T-cell (primary cell): ENCODE measurements around the gene ZNF28. TPM values are rescaled to one million over a fixed set of nuclear protein-coding genes. Genes with fewer than 3 reads are reported as not detected.
"Not testable (repeated sequence)": the region's sequence is repeated elsewhere in the genome, so short reads cannot be mapped to it uniquely, and the experiment has no call there.

ENCODE experiments used
- ATAC-seq, 4 experiments: fragments of 200-7000 bp in 3 of 4; fragments of 150-1000 bp in 1 of 4; cut with Tn5 transposase; replicated peaks in 1 of 4; 1 replicate in 3 of 4; 2 replicates in 1 of 4; pipeline ENCODE4 v1.10.0; 2021; ENCODE audit warnings: moderate library complexity in 3 of 4, mild to moderate bottlenecking in 2 of 4, moderate number of reproducible peaks in 1 of 4
- CTCF ChIA-PET, 2 donors: fragments of 300-600 bp; sonication (Branson Sonifier 250); formaldehyde crosslinking; loops; one replicate each; lab custom pipeline; 2022; ENCODE audit warnings: antibody characterized with exemption in 2 of 2; lab: Charles Lee
- POLR2A ChIA-PET, 2 donors: fragments of 300-600 bp; sonication (Branson Sonifier 250); formaldehyde crosslinking; loops; one replicate each; lab custom pipeline; 2022; ENCODE audit warnings: antibody characterized with exemption in 2 of 2; lab: Charles Lee
- DNase-seq, 35 experiments: peaks; one replicate each; pipeline versions ENCODE4 v3.0.0 to v3.0.0-alpha.2; 2013 to 2023
- H3K27ac ChIP-seq: one replicate; pipeline ENCODE4 v1.5.1; 2013; ENCODE audit warnings: low read length
- H3K27me3 ChIP-seq, 2 experiments: replicated peaks in 1 of 2; 1 replicate in 1 of 2; 2 replicates in 1 of 2; pipeline versions ENCODE4 v1.6.1 to v1.7.0; 2013; ENCODE audit warnings: low read length in 1 of 2, mixed read lengths in 1 of 2; ENCODE audit not compliant: control insufficient read depth in 2 of 2, insufficient read depth in 2 of 2; ENCODE audit errors: extremely low read depth in 1 of 2
- H3K36me3 ChIP-seq, 2 donors: 1 replicate in 1 of 2; 2 replicates in 1 of 2; pipeline versions ENCODE4 v1.6.1 to v1.7.0; 2013; ENCODE audit warnings: low read length in 1 of 2; ENCODE audit not compliant: control insufficient read depth in 2 of 2, insufficient read depth in 1 of 2; ENCODE audit errors: extremely low read depth in 1 of 2
- H3K4me1 ChIP-seq, 2 experiments: 1 replicate in 1 of 2; 2 replicates in 1 of 2; pipeline versions ENCODE4 v1.6.1 to v1.7.0; 2013; ENCODE audit warnings: low read length in 2 of 2, mixed read lengths in 1 of 2; ENCODE audit not compliant: insufficient read depth in 2 of 2, control insufficient read depth in 1 of 2; ENCODE audit errors: extremely low read depth in 1 of 2
- H3K4me3 ChIP-seq, 2 donors: 1 replicate in 1 of 2; 2 replicates in 1 of 2; pipeline versions ENCODE4 v1.5.1 to v1.7.0; 2013; ENCODE audit warnings: mild to moderate bottlenecking in 2 of 2, low read length in 1 of 2, moderate library complexity in 1 of 2; ENCODE audit not compliant: control insufficient read depth in 1 of 2; ENCODE audit errors: extremely low read depth in 1 of 2
- H3K9me3 ChIP-seq: 2 replicates; pipeline ENCODE4 v1.7.0; 2013
- H3K27ac Mint-ChIP-seq, 2 donors: one replicate each; pipeline ENCODE4 v1.8.0; 2020 to 2021; ENCODE audit warnings: mild to moderate bottlenecking in 2 of 2, mixed read lengths in 2 of 2
- H3K27me3 Mint-ChIP-seq, 2 donors: one replicate each; pipeline ENCODE4 v1.8.0; 2021 to 2022; ENCODE audit warnings: mixed read lengths in 2 of 2
- H3K36me3 Mint-ChIP-seq: one replicate; pipeline ENCODE4 v1.8.0; 2021; ENCODE audit warnings: mixed read lengths
- H3K4me1 Mint-ChIP-seq, 3 donors: one replicate each; pipeline ENCODE4 v1.8.0; 2020 to 2022; ENCODE audit warnings: mixed read lengths in 3 of 3, mild to moderate bottlenecking in 1 of 3
- H3K4me3 Mint-ChIP-seq, 3 donors: one replicate each; pipeline ENCODE4 v1.8.0; 2020 to 2022; ENCODE audit warnings: mild to moderate bottlenecking in 3 of 3, mixed read lengths in 3 of 3, moderate library complexity in 3 of 3
- H3K9me3 Mint-ChIP-seq, 3 donors: one replicate each; pipeline ENCODE4 v1.8.0; 2020 to 2022; ENCODE audit warnings: mixed read lengths in 3 of 3
- WGBS: methylation state at CpG from one replicate; pipeline ENCODE4 v1.1.5; 2013; ENCODE audit warnings: missing lambda C conversion rate; ENCODE audit not compliant: insufficient coverage; 5-methylcytosine and 5-hydroxymethylcytosine counted together
- total RNA-seq, 35 experiments: library from RNA in 6 of 35; stranded (reverse) in 6 of 35; fragments of 120-200 nt in 1 of 35; gene quantifications; one replicate each; pipeline versions ENCODE4 v1.2.1 to v1.2.4 and lab custom pipeline; 2013 to 2026

The ZNF28 gene
- total RNA-seq, 5 donors from 2014 or later (not counting 1 experiment from before 2014, with no cell fraction given): 7.7 to 19.5 (median 17.4) TPM

GRCh38 chr19:52820472-52821203 is 795 bp downstream of the ZNF28 start:
- WGBS: 0% methylated on average over 3 of the region's 19 CpGs
- H3K27ac Mint-ChIP-seq: peak overlapping the region; percentile 80 to 91
- peak in 12 of 35 experiments; percentile 2 to 22 (median 7) for DNase-seq

GRCh38 chr19:52809801-52810200 is 11.6 kb downstream of the ZNF28 start:
- ChIA-PET CTCF (no interaction called here), POLR2A (no interaction called here)
- H3K27ac ChIP-seq: no peak overlapping the region
- no peaks in the 10 kb centered on the region for H3K27me3 ChIP-seq
- no peaks in the 10 kb centered on the region for H3K4me1 Mint-ChIP-seq
- H3K9me3 ChIP-seq: no peaks in the 10 kb centered on the region
- ATAC-seq (no peak), DNase-seq (no peak)
- no peak overlapping the region for H3K27ac Mint-ChIP-seq
- H3K4me3 Mint-ChIP-seq: no peak overlapping the region
- no peaks in the 10 kb centered on the region for H3K27me3 Mint-ChIP-seq
- WGBS: 97% methylated on average over 28 of the region's 32 CpGs
- peaks cover 0 to 25% (median 22%) of the 10 kb centered on the region in 3 donors for H3K9me3 Mint-ChIP-seq
- no peak overlapping the region for H3K4me3 ChIP-seq
- no peaks in the 10 kb centered on the region for H3K4me1 ChIP-seq
- H3K36me3 ChIP-seq: peaks cover 10 to 38% of the 10 kb centered on the region in 2 donors
- peaks cover 59% of the 10 kb centered on the region for H3K36me3 Mint-ChIP-seq

More at GRCh38 chr19:52820472-52821203, 795 bp downstream of the ZNF28 start:
- H3K27me3 ChIP-seq, H3K9me3 ChIP-seq, H3K27me3 Mint-ChIP-seq, H3K27ac ChIP-seq, POLR2A ChIA-PET, CTCF ChIA-PET: not testable (repeated sequence)
- Mint-ChIP-seq H3K36me3 (peaks cover 35% of the 10 kb centered on the region), H3K9me3 (peaks cover 0 to 26% (median 8%) of the 10 kb centered on the region in 3 donors), H3K4me3 (peak overlapping the region; percentile 83 to 93 (median 92)), H3K4me1 (peaks cover 20 to 36% (median 27%) of the 10 kb centered on the region in 3 donors)
- peak; percentile 14 to 34 (median 20) for ATAC-seq
- H3K4me1 ChIP-seq: peaks cover 0 to 10% of the 10 kb centered on the region in 2 experiments
- H3K36me3 ChIP-seq: peaks cover 5 to 19% of the 10 kb centered on the region in 2 donors
- H3K4me3 ChIP-seq: peak overlapping the region; percentile 68 to 82

DNA sequence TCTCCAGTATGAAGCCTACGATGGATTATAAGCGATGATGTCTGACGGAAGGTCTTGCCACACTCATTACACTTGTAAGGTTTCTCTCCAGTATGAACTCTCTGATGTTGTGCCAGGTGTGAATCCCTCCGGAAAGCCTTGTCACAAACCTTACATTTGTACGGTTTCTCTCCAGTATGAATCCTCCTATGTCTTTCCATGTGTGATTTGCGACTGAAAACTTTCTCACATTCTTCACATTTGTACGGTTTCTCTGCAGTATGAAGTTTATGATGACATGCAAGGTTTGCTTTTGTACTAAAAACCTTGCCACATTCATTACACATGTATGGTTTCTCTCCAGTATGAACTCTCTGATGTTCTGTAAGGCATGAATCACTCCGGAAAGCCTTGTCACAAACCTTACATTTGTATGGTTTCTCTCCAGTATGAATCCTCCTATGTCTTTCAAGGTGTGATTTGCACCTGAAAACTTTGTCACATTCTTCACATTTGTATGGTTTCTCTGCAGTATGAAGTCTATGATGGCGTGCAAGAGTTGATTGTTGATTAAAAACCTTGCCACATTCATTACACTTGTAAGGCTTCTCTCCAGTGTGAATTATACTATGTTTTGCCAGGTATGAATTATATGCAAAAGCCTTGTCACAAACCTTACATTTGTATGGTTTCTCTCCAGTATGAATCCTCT is 21.3 kb downstream of the ZNF28 start:
- H3K36me3 Mint-ChIP-seq: peaks cover 75% of the 10 kb centered on the region
- H3K36me3 ChIP-seq: peaks cover 17 to 29% of the 10 kb centered on the region in 2 donors
- H3K4me1 Mint-ChIP-seq, H3K4me1 ChIP-seq, ATAC-seq, H3K27me3 ChIP-seq, POLR2A ChIA-PET, H3K27ac Mint-ChIP-seq, H3K4me3 Mint-ChIP-seq, H3K4me3 ChIP-seq, H3K27me3 Mint-ChIP-seq, H3K27ac ChIP-seq, CTCF ChIA-PET, DNase-seq: not testable (repeated sequence)
- H3K9me3 Mint-ChIP-seq: peaks cover 27 to 69% (median 53%) of the 10 kb centered on the region in 3 donors
- H3K9me3 ChIP-seq: peaks cover 18% of the 10 kb centered on the region
- WGBS: 100% methylated on average over 3 of the region's 9 CpGs

GRCh38 chr19:52789440-52789839 is 32.0 kb downstream of the ZNF28 start:
- ChIA-PET POLR2A (no interaction called here), CTCF (no interaction called here)
- Histone ChIP-seq H3K9me3 (no peaks in the 10 kb centered on the region), H3K27me3 (peaks cover 0 to 2% of the 10 kb centered on the region in 2 experiments), H3K27ac (no peak overlapping the region), H3K4me3 (no peak overlapping the region), H3K36me3 (no peaks in the 10 kb centered on the region), H3K4me1 (peaks cover 0 to 28% of the 10 kb centered on the region in 2 experiments)
- 89% methylated on average over 3 of the region's 6 CpGs for WGBS
- DNase-seq (no peak), ATAC-seq (no peak)
- Mint-ChIP-seq H3K36me3 (peaks cover 14% of the 10 kb centered on the region), H3K4me1 (peaks cover 27 to 30% (median 28%) of the 10 kb centered on the region in 3 donors), H3K4me3 (no peak overlapping the region), H3K27me3 (no peaks in the 10 kb centered on the region), H3K9me3 (peaks cover 0 to 28% (median 24%) of the 10 kb centered on the region in 3 donors), H3K27ac (no peak overlapping the region)

DNA sequence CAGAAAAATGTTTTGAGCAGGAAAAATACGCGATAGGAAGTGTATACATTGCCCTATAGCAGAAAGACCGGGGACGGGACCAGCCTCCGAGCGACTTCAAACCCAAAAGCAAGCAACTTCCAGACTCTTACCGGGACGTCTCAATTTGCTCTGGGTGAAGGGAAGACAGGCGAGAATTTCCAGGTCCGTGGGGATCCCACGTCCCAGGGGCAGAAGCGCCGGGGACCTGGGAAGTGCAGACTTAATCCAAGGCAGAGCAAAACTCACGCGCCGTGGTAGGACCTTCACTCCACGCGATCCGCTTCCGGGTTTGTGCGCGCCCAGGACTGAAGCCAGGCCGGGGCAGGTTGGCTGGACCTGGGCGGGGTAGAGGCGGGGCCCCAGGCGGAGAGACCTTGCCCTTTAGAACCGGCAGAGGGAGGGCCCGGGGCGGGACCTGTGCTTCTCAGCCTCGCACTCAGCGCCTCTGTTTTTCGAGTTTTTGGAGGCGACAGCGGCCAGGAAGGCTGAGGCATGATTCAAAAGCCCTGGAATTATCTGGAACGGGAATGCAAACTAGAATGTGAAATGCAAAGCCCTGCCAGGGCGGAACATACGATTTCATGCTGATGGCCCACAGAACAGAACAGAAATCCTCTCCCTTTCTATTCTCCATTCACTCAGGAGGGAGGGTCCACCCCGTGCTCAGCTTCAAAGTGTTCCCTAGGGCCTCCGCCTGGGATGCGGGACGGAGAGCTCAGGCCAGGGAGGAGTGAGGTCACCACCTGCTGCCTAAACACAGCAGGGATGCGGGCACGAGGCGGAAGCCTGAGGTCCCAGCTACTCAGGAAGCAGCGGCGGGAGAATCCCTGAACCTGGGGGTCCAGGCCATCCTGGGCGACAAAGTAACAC is 34.7 kb downstream of the ZNF28 start, which contains the start of gene ZNF600:
Gene ZNF600, minus strand, starts transcription at position 328 of the 891 bp plus-strand sequence. CDS start 7,903 bp downstream, outside the sequence.
- peak; percentile 95 to 98 (median 98) for ATAC-seq
- Mint-ChIP-seq H3K36me3 (peaks cover 29% of the 10 kb centered on the region), H3K4me3 (peak within 1 kb of the TSS; percentile 84 to 88 (median 85)), H3K4me1 (peaks cover 29 to 42% (median 36%) of the 10 kb centered on the region in 3 donors), H3K27ac (peak within 1 kb of the TSS; percentile 88 to 95), H3K9me3 (peaks cover 3 to 22% (median 16%) of the 10 kb centered on the region in 3 donors)
- Histone ChIP-seq H3K4me3 (peak within 1 kb of the TSS; percentile 70 to 85), H3K27ac (peak within 1 kb of the TSS; percentile 60), H3K4me1 (peaks cover 0 to 28% of the 10 kb centered on the region in 2 experiments)
- not testable (repeated sequence) for H3K9me3 ChIP-seq, H3K36me3 ChIP-seq, H3K27me3 ChIP-seq, H3K27me3 Mint-ChIP-seq
- ChIA-PET POLR2A (interaction anchor here in 1 of 2 donors (0.7 kb wide), 1 partner anchor 1187 kb away, joined by 5 read pairs; no protein-coding TSS in a partner anchor), CTCF (interaction anchor here in 1 of 2 donors (0.7 kb wide), 1 partner anchor 15 kb away, joined by 3 read pairs; no protein-coding TSS in a partner anchor)
- 1% methylated on average over 37 of the region's 47 CpGs for WGBS
- peak; percentile 19 to 79 (median 65) for DNase-seq
